ENCODE data around the gene HNRNPK. TPM values are rescaled to one million over a fixed set of nuclear protein-coding genes. Genes with fewer than 3 reads are reported as not detected.
A peak's percentile ranks its signal among the peaks of the same experiment; 100 is the strongest.
"Not testable (repeated sequence)": the region's sequence is repeated elsewhere in the genome, so short reads cannot be mapped to it uniquely, and the experiment has no call there.

HNRNPK gene
- total RNA-seq, 1 donor from 2014 or later: 289 TPM

DNA sequence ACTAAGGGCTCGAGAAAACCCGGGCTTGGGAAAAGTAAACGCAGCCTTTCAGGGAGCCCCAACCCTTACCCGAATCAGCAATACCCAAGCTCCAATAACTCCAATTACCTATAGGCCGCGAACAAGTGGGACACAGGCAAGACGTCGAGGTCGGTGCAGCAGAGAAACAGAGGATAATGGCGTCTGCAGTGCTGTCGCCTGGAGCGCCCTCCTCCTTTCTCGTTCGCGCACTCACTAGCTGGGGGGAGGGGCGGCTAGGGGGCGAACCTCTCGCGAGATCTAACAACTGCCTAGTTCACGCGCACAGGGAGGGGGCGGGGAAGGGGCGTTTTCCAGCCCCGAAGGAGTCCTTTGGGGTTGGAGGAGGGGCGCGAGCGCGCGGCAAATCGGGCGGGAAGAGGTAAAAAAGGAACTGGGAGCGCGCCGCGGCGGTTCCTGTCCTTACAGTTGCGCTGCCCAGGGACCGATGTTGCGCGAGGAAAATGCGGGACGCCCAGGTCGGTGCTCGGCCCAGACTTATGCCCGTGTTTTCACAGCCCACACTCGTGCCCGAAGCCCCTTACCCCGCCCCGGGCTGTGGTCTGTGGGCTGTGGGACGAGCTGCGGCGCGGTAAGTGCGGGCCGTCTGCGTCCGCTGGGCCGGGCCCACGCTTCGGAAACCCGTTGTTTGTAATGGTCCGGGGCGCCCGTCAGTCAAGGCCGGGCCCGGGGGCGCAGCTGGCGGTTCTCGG lies 545 bp upstream of the HNRNPK start, which contains the start of gene RMI1:
Gene RMI1 (plus strand): TSS at position 411 of the 731 bp plus-strand sequence. CDS start 20,182 bp downstream, outside the sequence.
- DNase-seq: peak; percentile 100
- intact Hi-C loops (cut with micrococcal nuclease): no loop called here
- ATAC-seq: peak; percentile 93

DNA sequence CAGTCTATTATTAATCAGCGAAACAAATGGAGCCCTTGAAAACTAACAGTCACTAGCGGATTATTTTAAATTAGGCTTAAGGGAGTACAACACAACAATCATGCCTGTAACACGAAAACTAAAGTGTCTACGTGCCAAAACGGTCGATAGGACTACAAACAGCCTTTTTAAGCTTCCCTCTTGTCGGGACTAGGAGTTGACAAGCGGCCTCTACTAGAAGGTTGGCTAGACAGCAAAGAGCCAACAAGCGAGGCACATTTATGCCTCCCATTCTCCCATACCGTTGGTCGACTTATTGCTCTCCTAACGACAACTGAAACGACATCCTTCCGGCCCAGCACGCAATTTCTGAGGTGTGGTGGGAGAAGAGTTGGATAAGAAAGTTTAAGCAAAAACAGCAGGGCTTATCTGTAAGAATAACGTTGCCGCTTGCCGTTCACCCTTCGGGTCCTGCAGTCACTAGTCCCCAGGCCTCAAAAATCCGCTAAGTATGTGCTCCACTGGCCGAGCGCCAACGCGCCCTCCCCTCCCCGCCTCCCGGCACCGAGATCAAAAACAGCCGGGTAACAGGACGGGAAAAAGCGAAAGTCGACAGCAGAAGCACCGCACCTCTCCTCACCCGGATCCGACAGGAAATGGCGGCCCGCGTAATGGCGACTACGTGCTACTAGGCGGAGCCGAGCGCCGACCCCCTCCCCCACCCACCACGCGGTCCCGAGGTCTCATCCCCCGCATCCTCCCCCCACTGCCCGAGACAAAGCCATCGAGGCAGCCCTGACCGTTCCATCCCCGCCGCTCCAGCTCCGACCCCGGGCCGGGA lies 813 bp downstream of the HNRNPK start:
- intact Hi-C loops (cut with micrococcal nuclease): no loop called here
- peak; percentile 74 for ATAC-seq

DNA sequence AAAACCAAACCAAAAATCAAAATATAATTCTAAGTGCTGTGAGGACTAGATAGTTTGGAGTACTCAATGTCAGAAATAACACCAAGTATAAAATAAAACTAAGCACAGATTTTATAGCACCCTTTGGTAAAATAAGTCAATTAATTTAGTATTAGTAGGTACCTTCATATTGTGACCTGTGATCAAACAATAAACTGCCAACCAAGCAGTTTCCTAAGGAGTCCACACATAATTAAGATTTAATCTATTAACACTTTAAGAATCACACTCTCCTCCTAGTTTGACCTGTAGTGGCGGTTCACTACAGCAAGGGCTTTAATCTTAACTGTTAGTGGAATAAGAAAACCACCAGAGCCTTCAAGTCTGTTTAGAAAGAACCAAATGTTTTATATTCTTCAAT lies 2.8 kb downstream of the HNRNPK start:
- ATAC-seq (no peak), DNase-seq (no peak)
- intact Hi-C loops (cut with micrococcal nuclease): no loop called here

More for the DNA sequence above, 813 bp downstream of the HNRNPK start:
- DNase-seq: peak; percentile 89

DNA sequence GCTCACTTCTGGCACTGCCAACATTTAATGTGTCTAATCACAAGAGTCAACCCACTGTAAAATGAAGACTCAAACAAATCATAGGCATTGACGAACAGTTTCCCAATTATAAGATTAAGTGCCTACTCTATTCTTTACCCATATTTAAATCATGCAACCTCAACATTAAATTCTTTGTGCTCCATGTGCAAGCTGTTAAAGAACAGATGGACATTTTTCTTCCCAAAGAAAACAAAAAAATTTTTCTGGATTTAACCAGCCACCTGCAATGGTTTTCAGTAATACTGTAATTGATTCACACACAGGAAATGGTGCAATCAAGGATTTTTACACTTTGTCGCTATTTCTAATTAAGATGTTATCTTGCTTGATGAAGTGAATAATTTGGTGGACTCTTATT lies 3.6 kb downstream of the HNRNPK start:
- intact Hi-C loops (cut with micrococcal nuclease): no loop called here
- DNase-seq (no peak), ATAC-seq (no peak)

DNA sequence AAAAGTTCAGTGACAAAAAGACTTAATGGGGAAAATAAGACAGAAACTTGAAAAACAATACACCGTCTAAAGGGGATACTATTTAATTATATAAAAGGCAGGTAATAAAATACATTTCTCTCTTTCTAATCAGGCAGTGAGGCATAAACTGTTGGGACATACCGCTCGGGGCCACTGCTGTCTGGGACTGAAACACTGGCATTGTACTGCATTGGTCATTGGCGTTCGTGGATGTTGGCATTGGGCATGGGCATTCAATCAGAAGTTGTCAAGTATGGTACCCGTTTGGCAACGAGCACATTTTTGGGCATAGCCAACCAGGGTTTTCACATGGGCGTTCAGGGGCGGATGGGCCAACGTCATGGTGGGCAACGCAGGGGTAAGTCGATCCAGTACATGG lies 4.7 kb downstream of the HNRNPK start:
- ATAC-seq (no peak), DNase-seq (no peak)
- intact Hi-C loops (cut with micrococcal nuclease): no loop called here

DNA sequence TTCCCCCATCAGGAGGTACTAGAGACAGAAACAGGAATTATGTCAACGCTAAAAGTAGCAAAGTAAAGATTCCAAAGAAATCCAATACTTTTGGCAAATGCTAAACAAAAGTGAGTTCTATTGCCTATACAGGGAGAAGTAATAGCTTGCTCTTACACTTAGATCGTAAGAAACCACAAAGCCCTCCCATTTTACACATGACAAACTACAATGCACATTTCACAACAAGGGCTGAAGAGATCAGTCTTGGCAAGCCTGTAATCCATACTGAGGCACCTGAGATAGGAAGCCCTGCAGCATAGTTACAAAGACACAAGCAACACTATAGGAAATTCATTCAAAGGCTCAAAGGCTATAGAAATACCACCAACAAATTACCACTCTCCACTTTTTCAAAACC lies 7.7 kb downstream of the HNRNPK start:
- intact Hi-C loops (cut with micrococcal nuclease): no loop called here
- no peak for ATAC-seq
- DNase-seq: no peak

DNA sequence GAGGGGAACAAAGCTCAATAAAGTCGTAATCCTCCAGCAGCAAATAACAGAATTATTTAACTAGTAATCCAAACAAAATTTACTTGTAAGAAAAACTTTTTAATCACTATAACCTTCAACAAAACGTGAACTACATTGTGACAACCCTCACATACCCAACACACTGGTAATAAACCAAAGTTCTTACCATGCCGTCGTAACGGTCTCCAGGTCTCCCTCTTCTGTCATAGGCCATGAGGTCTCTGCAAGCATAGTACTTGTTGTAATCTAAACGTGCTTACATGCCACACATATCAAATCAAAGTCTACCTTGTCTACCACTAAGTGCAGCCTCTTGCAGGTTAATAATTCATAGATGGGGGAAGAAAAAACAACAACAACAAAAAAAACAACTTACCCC lies 8.5 kb downstream of the HNRNPK start:
- no peak for ATAC-seq
- no peak for DNase-seq
- intact Hi-C loops (cut with micrococcal nuclease): no loop called here

DNA sequence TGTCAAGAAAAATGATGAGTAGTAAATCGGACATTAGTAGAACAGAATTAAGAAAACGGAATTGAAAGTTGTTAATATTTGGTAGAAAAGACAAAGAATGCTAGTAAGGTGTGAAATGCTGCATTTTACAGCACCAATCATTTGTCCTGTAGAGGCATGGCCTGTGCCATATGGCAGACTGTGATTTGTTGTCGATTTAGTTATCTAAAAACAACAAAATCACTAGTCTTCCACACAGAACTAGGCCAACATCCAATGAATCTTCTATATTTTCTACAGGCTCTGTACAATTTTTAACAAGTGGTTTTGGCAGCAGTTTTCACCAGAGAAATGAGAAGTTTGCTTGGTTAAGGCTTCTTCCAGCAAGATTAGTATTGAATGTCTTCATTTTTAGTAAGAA lies 10.4 kb downstream of the HNRNPK start:
- ATAC-seq (no peak), DNase-seq (no peak)
- intact Hi-C loops (cut with micrococcal nuclease): no loop called here

DNA sequence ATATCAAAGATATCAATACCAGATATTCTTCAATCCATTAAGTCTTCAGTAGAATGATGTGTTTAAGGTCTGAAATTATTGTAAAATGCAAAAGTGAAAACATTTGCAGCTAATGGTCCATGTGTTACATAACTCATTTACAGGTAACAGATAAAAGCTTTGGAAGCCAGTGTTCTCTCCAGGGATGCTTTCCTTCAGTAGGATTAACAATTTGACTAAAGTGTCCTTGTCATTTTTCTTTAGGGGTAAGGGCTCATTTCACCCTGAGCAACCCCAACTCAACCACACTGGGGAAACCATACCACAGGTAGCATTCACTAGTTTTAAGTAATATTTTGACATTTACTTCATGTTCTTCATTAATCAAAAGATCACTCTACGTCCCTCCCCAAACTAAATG lies 12.9 kb downstream of the HNRNPK start:
- ATAC-seq: no peak
- intact Hi-C loops (cut with micrococcal nuclease): no loop called here
- no peak for DNase-seq

DNA sequence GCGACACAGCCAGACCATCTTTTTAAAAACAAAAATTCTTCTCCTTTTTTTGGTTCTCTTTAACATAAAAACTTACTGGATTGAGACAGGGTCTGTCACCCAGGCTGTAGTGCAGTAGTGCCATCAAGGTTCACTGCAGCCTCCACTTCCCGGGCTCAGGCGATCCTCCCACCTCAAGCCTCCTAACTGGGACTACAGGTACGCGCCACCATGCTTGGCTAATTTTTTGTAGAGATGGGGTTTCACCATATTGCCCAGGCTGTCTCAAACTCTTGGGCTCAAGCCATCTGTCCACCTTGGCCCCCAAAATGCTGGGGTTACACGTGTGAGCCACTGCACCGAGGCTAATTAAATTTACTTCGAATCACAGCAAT lies 13.8 kb downstream of the HNRNPK start:
- ATAC-seq: peak; percentile 42
- DNase-seq: no peak
- intact Hi-C loops (cut with micrococcal nuclease): no loop called here

DNA sequence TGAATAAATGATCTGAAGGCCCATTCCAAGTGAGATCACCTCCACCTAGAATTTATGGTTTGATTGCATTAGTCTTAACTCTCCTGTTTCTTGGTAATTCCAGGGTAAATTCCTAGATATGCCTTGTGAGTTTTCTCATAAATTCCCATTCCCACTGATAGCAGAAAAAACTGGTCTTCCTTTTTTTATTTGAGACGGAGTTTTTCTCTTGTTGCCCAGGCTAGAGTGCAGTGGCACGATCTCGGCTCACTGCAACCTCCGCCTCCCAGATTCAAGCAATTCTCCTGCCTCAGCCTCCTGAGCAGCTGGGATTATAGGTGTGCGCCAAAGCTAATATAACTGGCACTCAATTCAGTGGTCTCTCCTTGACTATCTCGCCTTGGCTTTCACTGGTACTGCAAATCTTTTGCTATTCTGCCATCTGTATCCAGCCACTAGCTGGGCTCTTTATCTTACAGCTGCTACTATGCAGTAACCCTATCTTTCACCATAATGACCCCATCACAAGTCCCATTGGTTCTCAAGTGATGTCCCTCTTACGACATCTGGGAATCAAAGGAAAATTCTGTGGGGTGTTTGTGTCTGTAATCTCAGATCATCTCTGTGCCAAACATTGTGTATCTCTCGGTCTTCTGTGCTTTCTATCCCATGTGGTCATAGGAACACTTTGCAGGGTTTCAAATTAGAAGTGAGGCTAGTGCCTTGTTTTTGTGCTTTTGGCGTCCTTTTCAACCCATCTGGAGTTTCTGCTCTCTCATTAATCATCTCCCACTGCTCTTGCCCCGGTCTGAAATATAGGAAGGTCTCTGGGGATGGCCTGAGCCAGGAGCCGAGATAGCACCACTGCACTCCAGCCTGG lies 14.4 kb downstream of the HNRNPK start:
- DNase-seq (no peak), ATAC-seq (peak; percentile 61)
- intact Hi-C loops (cut with micrococcal nuclease): no loop called here

DNA sequence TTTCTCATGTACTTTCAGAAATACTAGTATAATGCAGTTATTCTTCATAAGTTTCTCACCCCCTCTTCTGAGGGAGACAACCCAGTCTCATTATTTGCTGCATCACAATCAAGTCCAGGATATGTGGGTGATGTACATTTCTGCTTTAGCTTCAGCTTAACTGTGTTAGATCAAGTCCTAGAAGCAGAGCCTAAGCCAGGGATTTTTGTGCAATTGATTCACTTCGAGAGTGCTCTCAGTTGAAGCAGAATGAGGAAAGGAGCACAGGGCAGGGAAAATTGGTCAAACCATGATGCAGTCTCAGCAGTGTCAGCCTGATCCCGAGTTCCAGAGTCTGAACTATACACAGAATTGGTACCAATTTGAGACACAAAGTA lies 15.1 kb downstream of the HNRNPK start:
- DNase-seq: no peak
- intact Hi-C loops (cut with micrococcal nuclease): no loop called here
- peak; percentile 15 for ATAC-seq

DNA sequence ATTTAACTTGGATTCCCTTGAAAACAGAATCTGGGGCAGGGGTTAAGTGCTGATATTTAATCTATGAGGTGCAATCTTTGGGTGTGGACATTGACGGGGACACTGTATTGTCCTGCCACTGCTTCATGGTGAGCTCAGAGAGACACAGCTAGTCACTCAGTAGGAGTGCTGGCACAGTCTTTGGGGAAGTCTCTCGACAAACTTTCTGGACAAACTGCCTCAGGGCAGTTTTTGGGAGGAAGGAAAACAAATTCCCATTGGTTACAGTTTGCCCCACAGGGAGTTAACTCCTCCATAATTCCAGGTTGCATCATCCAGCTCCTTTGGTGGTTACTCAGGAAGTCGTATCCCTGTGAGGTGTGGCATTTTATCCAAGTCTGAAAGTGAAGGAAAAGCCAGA lies 17.9 kb downstream of the HNRNPK start:
- ATAC-seq (no peak), DNase-seq (no peak)
- intact Hi-C loops (cut with micrococcal nuclease): no loop called here

DNA sequence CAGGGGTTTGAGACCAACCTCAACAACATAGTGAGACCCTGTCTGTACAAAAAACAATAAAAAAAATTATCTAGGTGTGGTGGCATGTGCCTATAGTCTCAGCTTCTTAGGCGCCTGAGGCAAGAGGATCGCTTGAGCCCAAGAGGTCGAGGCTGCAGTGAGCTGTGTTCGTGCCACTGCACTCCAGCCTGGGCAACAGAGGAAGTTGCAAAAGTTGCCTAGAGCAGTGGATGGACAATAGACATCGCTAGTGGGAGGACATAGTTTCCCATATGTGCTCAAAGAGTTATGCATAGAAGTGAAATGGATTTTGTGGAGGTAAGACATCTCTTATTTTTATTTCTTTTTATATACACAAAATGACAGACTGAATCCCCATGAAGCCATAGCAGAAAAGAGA lies 19.0 kb downstream of the HNRNPK start:
- DNase-seq (no peak), ATAC-seq (no peak)
- intact Hi-C loops (cut with micrococcal nuclease): no loop called here

DNA sequence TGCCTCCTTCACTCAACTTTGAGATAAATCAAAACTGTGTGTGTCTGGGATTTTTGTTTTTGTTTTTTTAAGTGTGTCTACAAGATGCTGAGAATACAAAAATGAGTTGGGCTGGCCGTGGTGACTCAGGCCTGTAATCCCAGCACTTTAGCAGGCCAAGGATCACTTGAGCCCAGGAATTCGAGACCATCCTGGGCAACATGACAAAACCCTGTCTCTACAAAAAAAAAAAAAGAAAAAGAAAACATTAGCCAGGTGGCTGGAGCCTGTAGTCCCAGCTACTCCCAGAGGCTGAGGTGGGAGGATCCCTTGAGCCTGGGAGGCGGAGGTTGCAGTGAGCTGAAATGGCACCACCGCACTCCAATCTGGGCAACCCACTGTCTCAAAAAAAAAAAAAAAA lies 21.0 kb downstream of the HNRNPK start:
- ATAC-seq (no peak), DNase-seq (no peak)
- intact Hi-C loops (cut with micrococcal nuclease): loop anchor here (10.0 kb wide), 1 partner anchor 216 kb away; no protein-coding TSS in a partner anchor

DNA sequence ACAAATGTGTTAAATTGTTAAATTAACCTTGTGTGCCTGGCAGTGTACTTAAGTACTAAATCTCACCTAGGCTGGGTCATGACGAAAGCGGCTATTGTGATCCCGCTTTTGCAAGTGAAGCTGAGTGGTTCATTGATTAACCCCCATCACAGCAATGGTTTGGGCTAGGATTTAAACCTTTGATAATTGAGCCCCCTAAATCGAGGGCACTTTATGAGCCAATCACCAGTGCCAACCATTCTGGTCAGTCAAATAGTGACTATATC lies 22.8 kb downstream of the HNRNPK start:
- intact Hi-C loops (cut with micrococcal nuclease): loop anchor here (10.0 kb wide), 1 partner anchor 218 kb away; no protein-coding TSS in a partner anchor
- ATAC-seq (no peak), DNase-seq (no peak)

DNA sequence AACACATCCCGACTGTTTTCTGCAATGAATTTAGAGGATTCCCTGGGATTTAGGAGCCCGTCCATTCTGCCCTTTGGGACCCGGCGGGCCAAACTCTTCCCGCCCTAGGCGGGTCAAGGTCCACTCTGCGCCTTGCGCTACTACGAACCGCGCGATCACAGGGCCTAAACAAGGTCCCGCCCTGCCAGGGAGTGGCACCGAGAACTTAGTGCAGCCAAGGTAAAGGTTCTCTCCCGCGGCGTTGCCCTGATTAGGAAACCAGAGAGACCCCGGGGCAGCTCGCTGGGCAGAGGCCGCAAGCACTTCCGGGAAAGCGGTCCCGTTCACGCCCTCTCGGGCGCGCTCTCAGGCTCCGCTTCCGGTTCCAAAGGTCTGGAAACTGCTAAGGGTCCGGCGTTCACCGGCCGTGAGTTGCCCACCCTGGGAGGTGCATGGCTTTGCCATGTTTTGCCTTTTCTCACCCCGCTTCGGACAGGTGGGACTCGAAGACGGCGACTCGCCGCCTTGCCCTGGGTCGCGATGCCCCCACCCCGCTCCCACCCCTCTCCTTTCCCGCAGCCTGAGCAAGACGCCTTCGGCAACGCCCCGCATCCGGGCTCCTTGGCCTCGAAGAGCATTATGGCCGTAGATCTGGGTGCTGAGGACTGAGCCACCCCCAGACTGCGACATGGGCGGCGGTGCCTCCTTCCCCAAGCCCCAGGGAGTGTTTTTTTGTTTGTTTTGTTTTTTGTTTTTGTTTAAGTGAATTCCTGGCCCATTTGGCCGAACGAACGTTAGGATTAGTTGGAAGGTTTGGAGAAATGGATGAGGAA lies 23.4 kb downstream of the HNRNPK start:
- intact Hi-C loops (cut with micrococcal nuclease): loop anchor here (10.0 kb wide), 1 partner anchor 218 kb away; no protein-coding TSS in a partner anchor
- DNase-seq (peak; percentile 89), ATAC-seq (peak; percentile 95)

DNA sequence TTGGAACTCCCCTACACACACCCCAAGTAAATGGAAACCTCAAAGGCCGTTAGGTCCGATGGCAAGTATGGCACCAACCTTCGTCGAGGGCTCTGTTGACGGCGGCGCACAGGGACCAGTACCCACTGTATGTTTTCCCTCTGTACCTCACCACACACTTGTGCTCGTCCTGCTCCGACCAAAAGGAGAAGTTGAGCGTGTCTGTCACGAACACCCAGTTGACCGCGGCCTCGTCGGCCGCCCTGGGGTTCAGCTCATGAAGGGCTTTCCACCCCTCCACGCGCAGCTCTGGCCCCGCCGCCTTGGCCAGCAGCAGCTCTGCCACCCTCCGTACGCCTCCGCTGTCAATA lies 24.0 kb downstream of the HNRNPK start:
- intact Hi-C loops (cut with micrococcal nuclease): loop anchor here (10.0 kb wide), 1 partner anchor 219 kb away; no protein-coding TSS in a partner anchor
- peak; percentile 68 for ATAC-seq
- DNase-seq: peak; percentile 65

DNA sequence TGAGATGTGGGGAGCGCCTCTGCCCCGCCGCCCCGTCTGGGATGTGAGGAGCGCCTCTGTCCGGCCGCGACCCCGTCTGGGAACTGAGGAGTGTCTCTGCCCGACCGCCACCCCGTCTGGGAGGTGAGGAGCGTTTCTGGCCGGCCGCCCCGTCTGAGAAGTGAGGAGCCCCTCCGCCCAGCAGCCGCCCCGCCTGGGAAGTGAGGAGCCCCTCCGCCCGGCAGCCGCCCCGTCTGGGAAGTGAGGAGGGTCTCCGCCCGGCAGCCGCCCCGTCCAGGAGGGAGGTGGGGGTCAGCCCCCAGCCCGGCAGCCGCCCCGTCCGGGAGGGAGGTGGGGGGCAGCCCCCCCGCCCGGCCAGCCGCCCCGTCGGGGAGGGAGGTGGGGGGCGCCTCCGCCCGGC lies 31.9 kb downstream of the HNRNPK start:
- DNase-seq; intact Hi-C loops (cut with micrococcal nuclease); ATAC-seq: not testable (repeated sequence)

All from left ventricle myocardium superior (tissue), 1 donor.